ENCODE results near the gene RBMS3.

GRCh38 chr3:29583861-29584260 lies 303.0 kb downstream of the RBMS3 start:
- no peak for TF ChIP-seq POLR2A (IDR thresholded peaks at IDR 0.05; ENCODE audit: low read length)
- no peak for TF ChIP-seq GATA1 (IDR thresholded peaks at IDR 0.05; ENCODE audit: low read depth, low read length)

All from erythroblast (primary cell).